Adipocyte (in vitro differentiated cells): ENCODE data around the gene DDX17.

Experiments used
- DNase-seq: peaks from one replicate; pipeline ENCODE4 v3.0.0-alpha.2; 2015; ENCODE audit warnings: low read depth
- H3K27me3 ChIP-seq: replicated peaks from 2 replicates; pipeline ENCODE4 v1.7.0; 2013; ENCODE audit warnings: mild to moderate bottlenecking, low read length, moderate library complexity; ENCODE audit not compliant: control insufficient read depth, insufficient read depth
- H3K36me3 ChIP-seq: 2 replicates; pipeline ENCODE4 v1.7.0; 2013; ENCODE audit warnings: low read length, mild to moderate bottlenecking, moderate library complexity; ENCODE audit not compliant: control insufficient read depth, insufficient read depth, severe bottlenecking
- H3K4me1 ChIP-seq: 2 replicates; pipeline ENCODE4 v1.7.0; 2013; ENCODE audit warnings: mild to moderate bottlenecking, low read length, moderate library complexity; ENCODE audit not compliant: control insufficient read depth, insufficient read depth
- H3K4me3 ChIP-seq: 2 replicates; pipeline ENCODE4 v1.7.0; 2013; ENCODE audit warnings: mild to moderate bottlenecking, low read length, moderate library complexity
- H3K9ac ChIP-seq: 2 replicates; pipeline ENCODE4 v1.7.0; 2013; ENCODE audit warnings: mild to moderate bottlenecking, low read length, moderate library complexity
- H3K9me3 ChIP-seq: 2 replicates; pipeline ENCODE4 v1.7.0; 2013; ENCODE audit warnings: mild to moderate bottlenecking, low read length, moderate library complexity; ENCODE audit not compliant: control insufficient read depth

DDX17 gene

DNA sequence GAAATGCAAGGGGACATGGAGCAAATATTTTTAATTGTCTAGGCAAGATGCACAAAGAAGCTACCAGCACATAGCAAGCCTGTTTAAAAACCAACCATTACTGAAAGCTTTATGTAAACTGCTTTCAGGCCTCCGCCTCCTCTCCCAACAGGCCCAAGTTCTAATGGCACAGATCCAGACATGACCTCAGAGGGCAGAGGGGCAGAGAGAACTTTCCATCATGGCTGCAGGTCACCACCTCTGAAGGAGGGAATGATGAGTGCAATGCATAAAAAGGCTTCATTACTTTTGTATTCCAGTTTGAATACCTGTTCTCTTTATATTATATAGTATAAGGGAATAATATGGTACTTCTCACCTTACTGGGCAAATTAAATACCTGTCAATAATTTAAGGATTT is 15.2 kb downstream of the DDX17 start:
- H3K9ac ChIP-seq: no peak overlapping the region
- H3K9me3 ChIP-seq: no peaks in the 10 kb centered on the region
- DNase-seq: peak; percentile 49
- peaks cover 58% of the 10 kb centered on the region for H3K4me1 ChIP-seq
- no peaks in the 10 kb centered on the region for H3K27me3 ChIP-seq
- H3K36me3 ChIP-seq: peaks cover 100% of the 10 kb centered on the region
- no peak overlapping the region for H3K4me3 ChIP-seq

- no peaks in the 10 kb centered on the region for H3K9me3 ChIP-seq
- no peaks in the 10 kb centered on the region for H3K27me3 ChIP-seq
- H3K36me3 ChIP-seq: peaks cover 100% of the 10 kb centered on the region
- DNase-seq: no peak
- peaks cover 59% of the 10 kb centered on the region for H3K4me1 ChIP-seq
- H3K9ac ChIP-seq: no peak overlapping the region
- H3K4me3 ChIP-seq: no peak overlapping the region
Observed at GRCh38 chr22:38490475-38490874, 15.6 kb downstream of the DDX17 start.

DNA sequence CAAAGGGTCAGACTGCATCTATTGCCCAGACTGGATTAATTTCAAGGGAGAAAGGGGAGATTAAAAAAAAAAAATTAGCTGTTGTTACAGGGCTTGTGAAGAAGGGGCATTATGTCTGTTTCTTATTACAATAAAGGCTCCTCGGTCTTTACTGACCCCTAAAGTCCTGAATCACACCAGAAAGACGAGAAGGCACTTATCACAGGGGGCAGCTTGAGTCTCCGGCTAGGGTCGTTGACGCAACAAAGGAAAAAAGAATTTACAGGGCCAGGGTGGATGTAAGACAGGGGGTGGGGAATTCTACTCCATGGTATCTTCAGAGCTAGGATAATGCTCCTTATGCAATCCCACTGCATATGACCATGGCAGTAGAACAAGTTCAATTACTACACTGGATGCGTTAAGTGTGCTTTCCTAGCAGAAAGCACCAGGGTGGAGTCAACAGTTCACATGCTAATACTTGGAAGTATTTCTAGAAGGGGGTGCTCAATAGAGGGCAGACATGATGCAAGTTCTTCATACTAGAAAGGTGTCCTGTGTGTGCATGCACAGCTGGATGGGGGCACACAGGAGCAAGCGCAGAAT is 16.5 kb downstream of the DDX17 start:
- H3K36me3 ChIP-seq: peaks cover 98% of the 10 kb centered on the region
- H3K9me3 ChIP-seq: no peaks in the 10 kb centered on the region
- DNase-seq: no peak
- H3K4me3 ChIP-seq: no peak overlapping the region
- H3K4me1 ChIP-seq: peaks cover 55% of the 10 kb centered on the region
- no peaks in the 10 kb centered on the region for H3K27me3 ChIP-seq
- H3K9ac ChIP-seq: no peak overlapping the region

- H3K4me3 ChIP-seq: no peak overlapping the region
- no peak for DNase-seq
- H3K36me3 ChIP-seq: peaks cover 98% of the 10 kb centered on the region
Observed at GRCh38 chr22:38489142-38489541, 17.0 kb downstream of the DDX17 start.

GRCh38 chr22:38487946-38488345 is 18.2 kb downstream of the DDX17 start:
- no peak overlapping the region for H3K4me3 ChIP-seq
- no peaks in the 10 kb centered on the region for H3K27me3 ChIP-seq
- DNase-seq: no peak
- H3K9me3 ChIP-seq: no peaks in the 10 kb centered on the region
- H3K9ac ChIP-seq: no peak overlapping the region
- peaks cover 98% of the 10 kb centered on the region for H3K36me3 ChIP-seq
- H3K4me1 ChIP-seq: peaks cover 38% of the 10 kb centered on the region

More at GRCh38 chr22:38489142-38489541, 17.0 kb downstream of the DDX17 start:
- peaks cover 50% of the 10 kb centered on the region for H3K4me1 ChIP-seq
- H3K9ac ChIP-seq: no peak overlapping the region
- H3K27me3 ChIP-seq: no peaks in the 10 kb centered on the region
- no peaks in the 10 kb centered on the region for H3K9me3 ChIP-seq

- no peak for DNase-seq
- Histone ChIP-seq H3K4me1 (peaks cover 19% of the 10 kb centered on the region), H3K27me3 (no peaks in the 10 kb centered on the region), H3K36me3 (peaks cover 98% of the 10 kb centered on the region), H3K9me3 (no peaks in the 10 kb centered on the region), H3K4me3 (no peak overlapping the region), H3K9ac (no peak overlapping the region)
Observed at GRCh38 chr22:38485783-38486182, 20.3 kb downstream of the DDX17 start.

DNA sequence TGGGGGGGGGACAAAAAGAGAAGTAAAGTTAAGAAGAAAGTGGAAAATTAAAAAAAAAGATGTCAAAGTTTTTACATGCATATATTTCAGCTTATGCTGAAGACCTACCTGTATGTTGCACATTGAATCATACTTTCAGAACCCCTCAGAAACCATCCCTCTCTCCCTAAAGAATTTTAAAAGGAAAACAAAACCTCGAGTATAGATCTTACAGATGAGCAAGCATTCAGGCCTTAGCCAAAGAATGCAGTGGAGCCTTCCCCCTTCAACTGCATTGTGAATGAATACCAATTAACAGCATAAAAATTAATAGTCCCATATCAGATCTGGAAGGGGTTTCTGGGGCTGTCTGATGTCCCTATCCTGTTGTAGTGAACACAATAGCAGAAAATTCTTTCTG is 21.9 kb downstream of the DDX17 start:
- Histone ChIP-seq H3K9me3 (no peaks in the 10 kb centered on the region), H3K27me3 (no peaks in the 10 kb centered on the region), H3K4me1 (peaks cover 4% of the 10 kb centered on the region), H3K36me3 (peaks cover 97% of the 10 kb centered on the region), H3K9ac (no peak overlapping the region), H3K4me3 (no peak overlapping the region)
- DNase-seq: no peak

DNA sequence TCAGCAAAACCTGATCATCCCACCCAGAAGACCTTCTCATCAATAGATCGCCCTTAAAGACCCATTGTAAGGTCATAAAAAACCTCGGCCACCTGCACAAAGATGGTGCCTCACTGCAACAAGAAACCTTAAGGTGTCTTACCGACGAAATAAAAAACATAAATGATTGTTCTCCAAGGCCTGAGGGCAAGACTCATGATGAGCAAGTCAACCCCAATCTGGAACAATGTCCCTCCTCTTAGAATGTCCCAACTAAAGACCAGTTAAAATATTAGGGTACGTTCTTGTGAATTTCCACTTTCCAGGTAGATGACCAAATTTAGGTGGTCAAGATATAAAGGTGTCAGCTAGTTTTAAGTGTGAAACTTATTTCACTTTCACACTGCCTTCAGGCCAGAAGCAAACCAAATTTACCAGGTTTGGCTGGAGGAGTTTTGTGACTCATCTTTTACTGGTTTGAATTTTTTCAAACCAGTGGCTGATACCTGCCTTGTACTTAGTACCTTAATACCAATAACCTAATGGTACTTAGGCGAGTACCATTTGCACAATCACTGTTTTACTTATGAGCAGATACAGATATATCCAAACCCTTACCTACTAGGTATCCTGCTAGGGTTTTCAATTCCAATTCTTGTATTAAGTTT is 23.3 kb downstream of the DDX17 start:
- H3K27me3 ChIP-seq: no peaks in the 10 kb centered on the region
- no peaks in the 10 kb centered on the region for H3K9me3 ChIP-seq
- DNase-seq: no peak
- H3K4me1 ChIP-seq: peaks cover 4% of the 10 kb centered on the region
- H3K9ac ChIP-seq: no peak overlapping the region
- peaks cover 86% of the 10 kb centered on the region for H3K36me3 ChIP-seq
- no peak overlapping the region for H3K4me3 ChIP-seq

DNA sequence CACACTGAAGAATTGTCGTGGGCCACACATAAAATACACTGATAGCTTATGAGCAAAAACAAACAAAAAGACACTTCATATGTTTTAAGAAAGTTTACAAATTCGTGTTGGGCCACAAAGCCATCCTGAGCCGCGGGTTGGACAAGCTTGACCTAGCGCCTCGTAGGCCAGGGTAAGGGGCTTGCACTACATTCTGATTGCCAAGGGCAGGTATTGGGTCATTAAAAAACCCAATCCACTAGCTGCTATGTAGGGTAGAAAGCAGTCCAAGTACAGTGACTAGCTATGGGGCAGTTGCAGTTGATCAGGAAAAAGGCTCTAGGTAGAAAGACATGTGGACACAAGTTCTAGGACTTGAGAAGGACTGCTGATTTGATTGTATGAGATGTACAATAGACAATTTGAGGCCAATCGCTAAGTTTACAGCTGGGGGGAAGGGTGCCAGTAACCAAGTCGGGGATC is 24.2 kb downstream of the DDX17 start:
- no peak for DNase-seq
- Histone ChIP-seq H3K4me1 (peaks cover 4% of the 10 kb centered on the region), H3K9ac (no peak overlapping the region), H3K36me3 (peaks cover 82% of the 10 kb centered on the region), H3K4me3 (no peak overlapping the region), H3K27me3 (no peaks in the 10 kb centered on the region), H3K9me3 (no peaks in the 10 kb centered on the region)

- peaks cover 76% of the 10 kb centered on the region for H3K36me3 ChIP-seq
- H3K9ac ChIP-seq: no peak overlapping the region
- no peak overlapping the region for H3K4me3 ChIP-seq
Observed at GRCh38 chr22:38481162-38481870, 24.8 kb downstream of the DDX17 start.

GRCh38 chr22:38479096-38479837 is 26.8 kb downstream of the DDX17 start:
- no peaks in the 10 kb centered on the region for H3K4me1 ChIP-seq
- no peaks in the 10 kb centered on the region for H3K9me3 ChIP-seq
- H3K36me3 ChIP-seq: peaks cover 62% of the 10 kb centered on the region
- peak; percentile 55 for DNase-seq
- H3K27me3 ChIP-seq: no peaks in the 10 kb centered on the region
- no peak overlapping the region for H3K9ac ChIP-seq
- H3K4me3 ChIP-seq: no peak overlapping the region

More at GRCh38 chr22:38481162-38481870, 24.8 kb downstream of the DDX17 start:
- Histone ChIP-seq H3K9me3 (no peaks in the 10 kb centered on the region), H3K4me1 (peaks cover 4% of the 10 kb centered on the region), H3K27me3 (no peaks in the 10 kb centered on the region)
- DNase-seq: peak; percentile 49
